ENCODE measurements around the gene IL9.

IL9 gene

DNA sequence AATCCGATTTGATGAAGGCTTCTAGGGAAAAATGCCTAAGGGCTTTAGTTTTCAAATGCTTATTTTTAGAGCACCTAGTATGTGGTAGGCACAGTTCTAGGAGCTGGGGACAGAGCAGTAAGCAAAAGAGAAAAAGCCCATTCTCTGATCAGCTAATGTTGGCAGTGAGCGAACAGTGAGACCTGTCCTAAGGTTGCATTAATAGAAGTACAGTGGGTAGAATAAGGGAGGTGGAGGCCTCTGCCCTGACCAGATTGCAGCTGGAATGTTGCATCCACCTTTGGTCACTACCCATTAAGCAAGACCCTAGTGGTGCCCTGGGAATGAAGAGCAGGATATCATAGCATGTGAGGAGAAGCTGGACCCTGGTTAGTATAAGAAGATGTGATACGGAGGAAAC is 20.1 kb downstream of the IL9 start:
- TF ChIP-seq, protein P1, sequence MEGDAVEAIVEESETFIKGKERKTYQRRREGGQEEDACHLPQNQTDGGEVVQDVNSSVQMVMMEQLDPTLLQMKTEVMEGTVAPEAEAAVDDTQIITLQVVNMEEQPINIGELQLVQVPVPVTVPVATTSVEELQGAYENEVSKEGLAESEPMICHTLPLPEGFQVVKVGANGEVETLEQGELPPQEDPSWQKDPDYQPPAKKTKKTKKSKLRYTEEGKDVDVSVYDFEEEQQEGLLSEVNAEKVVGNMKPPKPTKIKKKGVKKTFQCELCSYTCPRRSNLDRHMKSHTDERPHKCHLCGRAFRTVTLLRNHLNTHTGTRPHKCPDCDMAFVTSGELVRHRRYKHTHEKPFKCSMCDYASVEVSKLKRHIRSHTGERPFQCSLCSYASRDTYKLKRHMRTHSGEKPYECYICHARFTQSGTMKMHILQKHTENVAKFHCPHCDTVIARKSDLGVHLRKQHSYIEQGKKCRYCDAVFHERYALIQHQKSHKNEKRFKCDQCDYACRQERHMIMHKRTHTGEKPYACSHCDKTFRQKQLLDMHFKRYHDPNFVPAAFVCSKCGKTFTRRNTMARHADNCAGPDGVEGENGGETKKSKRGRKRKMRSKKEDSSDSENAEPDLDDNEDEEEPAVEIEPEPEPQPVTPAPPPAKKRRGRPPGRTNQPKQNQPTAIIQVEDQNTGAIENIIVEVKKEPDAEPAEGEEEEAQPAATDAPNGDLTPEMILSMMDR (IDR thresholded peaks at IDR 0.05; ENCODE audit: low read length), result no peak
- no peak for TF ChIP-seq EZH2 (IDR thresholded peaks at IDR 0.05; ENCODE audit: borderline replicate concordance, low read length)
- no peaks in the 10 kb centered on the region for H4K20me1 ChIP-seq (ENCODE audit: insufficient read depth, low read length)
- no peaks in the 10 kb centered on the region for H3K9me3 ChIP-seq (ENCODE audit: low read length)
- H3K9me2 ChIP-seq (ENCODE audit: low read depth, low read length), result no peaks in the 10 kb centered on the region
- H3F3A ChIP-seq (ENCODE audit: insufficient read depth, low read length), result no peaks in the 10 kb centered on the region
- no peak overlapping the region for H3K4me2 ChIP-seq (ENCODE audit: low read length)
- H3K27me3 ChIP-seq (ENCODE audit: insufficient read depth, low read length), result no peaks in the 10 kb centered on the region
- no peak overlapping the region for H3K27ac ChIP-seq (ENCODE audit: low read depth, low read length, poor library complexity, severe bottlenecking)
- H3K36me3 ChIP-seq (ENCODE audit: insufficient read depth, low read length), result no peaks in the 10 kb centered on the region
- no peak overlapping the region for H3K9ac ChIP-seq (ENCODE audit: low read length)
- H3K4me1 ChIP-seq (ENCODE audit: insufficient read depth, low read length, severe bottlenecking), result no peaks in the 10 kb centered on the region
- H3K4me3 ChIP-seq (ENCODE audit: low read depth, low read length, poor library complexity, severe bottlenecking), result no peak overlapping the region
- no peaks in the 10 kb centered on the region for H3K79me2 ChIP-seq (ENCODE audit: insufficient read depth, low read length)
- no peak overlapping the region for H2AFZ ChIP-seq (ENCODE audit: low read length)

DNA sequence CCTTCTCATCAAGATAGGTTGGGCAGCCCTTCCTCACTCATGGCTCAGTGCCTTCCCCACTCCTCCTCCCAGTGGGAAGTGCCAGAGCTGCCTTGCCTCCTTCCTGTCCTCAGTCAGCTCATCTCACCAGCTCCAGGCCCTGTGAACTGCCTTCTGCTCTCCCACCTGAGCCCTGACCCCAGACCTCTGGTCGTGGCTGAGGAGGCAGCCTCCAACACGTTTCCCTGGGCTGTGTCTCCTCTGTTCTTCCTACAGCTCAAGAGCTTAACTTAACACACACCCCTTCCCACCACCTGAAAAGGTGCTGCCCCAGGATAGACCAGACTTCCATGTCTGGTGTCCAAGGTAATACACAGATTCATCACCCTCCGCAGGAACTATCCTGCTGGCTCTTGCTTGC is 21.2 kb downstream of the IL9 start:
- H3K27ac ChIP-seq (ENCODE audit: low read depth, low read length, poor library complexity, severe bottlenecking), result no peak overlapping the region
- H3K9me3 ChIP-seq (ENCODE audit: low read length), result no peaks in the 10 kb centered on the region
- H3K36me3 ChIP-seq (ENCODE audit: insufficient read depth, low read length), result no peaks in the 10 kb centered on the region
- H3K9ac ChIP-seq (ENCODE audit: low read length), result no peak overlapping the region
- no peaks in the 10 kb centered on the region for H3K4me1 ChIP-seq (ENCODE audit: insufficient read depth, low read length, severe bottlenecking)
- no peak overlapping the region for H2AFZ ChIP-seq (ENCODE audit: low read length)
- no peaks in the 10 kb centered on the region for H3F3A ChIP-seq (ENCODE audit: insufficient read depth, low read length)
- H3K9me2 ChIP-seq (ENCODE audit: low read depth, low read length), result no peaks in the 10 kb centered on the region
- H3K4me3 ChIP-seq (ENCODE audit: low read depth, low read length, poor library complexity, severe bottlenecking), result no peak overlapping the region
- H3K79me2 ChIP-seq (ENCODE audit: insufficient read depth, low read length), result no peaks in the 10 kb centered on the region
- H3K27me3 ChIP-seq (ENCODE audit: insufficient read depth, low read length), result no peaks in the 10 kb centered on the region
- no peak overlapping the region for H3K4me2 ChIP-seq (ENCODE audit: low read length)
- no peaks in the 10 kb centered on the region for H4K20me1 ChIP-seq (ENCODE audit: insufficient read depth, low read length)
- TF ChIP-seq EZH2 (IDR thresholded peaks at IDR 0.05; ENCODE audit: borderline replicate concordance, low read length), result no peak
- TF ChIP-seq, protein P1 (IDR thresholded peaks at IDR 0.05; ENCODE audit: low read length), result no peak

DNA sequence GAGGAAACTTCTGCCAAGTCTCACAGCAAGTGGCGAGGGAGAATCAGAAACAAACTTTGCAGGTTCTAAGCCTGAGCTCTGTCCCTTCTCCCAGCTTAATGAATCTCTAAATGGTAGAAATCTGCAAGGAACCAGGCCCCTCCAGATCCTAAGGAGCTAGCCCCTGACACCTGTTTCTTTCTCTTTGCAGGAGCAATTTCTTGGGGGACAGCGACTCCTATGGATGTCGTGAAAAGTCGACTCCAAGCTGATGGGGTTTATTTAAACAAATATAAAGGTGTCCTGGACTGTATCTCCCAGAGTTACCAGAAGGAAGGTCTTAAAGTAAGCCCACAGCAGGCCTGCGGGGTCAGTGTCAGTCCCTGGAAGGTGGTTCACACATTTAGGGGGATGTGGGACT is 21.8 kb downstream of the IL9 start:
- no peaks in the 10 kb centered on the region for H4K20me1 ChIP-seq (ENCODE audit: insufficient read depth, low read length)
- no peak overlapping the region for H2AFZ ChIP-seq (ENCODE audit: low read length)
- no peaks in the 10 kb centered on the region for H3K36me3 ChIP-seq (ENCODE audit: insufficient read depth, low read length)
- no peaks in the 10 kb centered on the region for H3F3A ChIP-seq (ENCODE audit: insufficient read depth, low read length)
- H3K9ac ChIP-seq (ENCODE audit: low read length), result no peak overlapping the region
- H3K9me2 ChIP-seq (ENCODE audit: low read depth, low read length), result no peaks in the 10 kb centered on the region
- H3K27me3 ChIP-seq (ENCODE audit: insufficient read depth, low read length), result no peaks in the 10 kb centered on the region
- H3K9me3 ChIP-seq (ENCODE audit: low read length), result no peaks in the 10 kb centered on the region
- H3K4me2 ChIP-seq (ENCODE audit: low read length), result no peak overlapping the region
- H3K4me3 ChIP-seq (ENCODE audit: low read depth, low read length, poor library complexity, severe bottlenecking), result no peak overlapping the region
- H3K79me2 ChIP-seq (ENCODE audit: insufficient read depth, low read length), result no peaks in the 10 kb centered on the region
- H3K27ac ChIP-seq (ENCODE audit: low read depth, low read length, poor library complexity, severe bottlenecking), result no peak overlapping the region
- TF ChIP-seq, protein P1 (IDR thresholded peaks at IDR 0.05; ENCODE audit: low read length), result no peak
- TF ChIP-seq EZH2 (IDR thresholded peaks at IDR 0.05; ENCODE audit: borderline replicate concordance, low read length), result no peak
- H3K4me1 ChIP-seq (ENCODE audit: insufficient read depth, low read length, severe bottlenecking), result no peaks in the 10 kb centered on the region

Measured in OCI-LY1 (cell line).